HG02588 (cell line): Measurements from ENCODE around the gene MORN2.
"Not testable (repeated sequence)": the region's sequence is repeated elsewhere in the genome, so short reads cannot be mapped to it uniquely, and the experiment has no call there.

ENCODE experiments used
- ATAC-seq: cut with Tn5 transposase; IDR thresholded peaks from one replicate; pipeline ENCODE4 v1.9.1; 2021; ENCODE audit warnings: mild to moderate bottlenecking, moderate library complexity; ENCODE audit not compliant: unreplicated experiment

The MORN2 gene

DNA sequence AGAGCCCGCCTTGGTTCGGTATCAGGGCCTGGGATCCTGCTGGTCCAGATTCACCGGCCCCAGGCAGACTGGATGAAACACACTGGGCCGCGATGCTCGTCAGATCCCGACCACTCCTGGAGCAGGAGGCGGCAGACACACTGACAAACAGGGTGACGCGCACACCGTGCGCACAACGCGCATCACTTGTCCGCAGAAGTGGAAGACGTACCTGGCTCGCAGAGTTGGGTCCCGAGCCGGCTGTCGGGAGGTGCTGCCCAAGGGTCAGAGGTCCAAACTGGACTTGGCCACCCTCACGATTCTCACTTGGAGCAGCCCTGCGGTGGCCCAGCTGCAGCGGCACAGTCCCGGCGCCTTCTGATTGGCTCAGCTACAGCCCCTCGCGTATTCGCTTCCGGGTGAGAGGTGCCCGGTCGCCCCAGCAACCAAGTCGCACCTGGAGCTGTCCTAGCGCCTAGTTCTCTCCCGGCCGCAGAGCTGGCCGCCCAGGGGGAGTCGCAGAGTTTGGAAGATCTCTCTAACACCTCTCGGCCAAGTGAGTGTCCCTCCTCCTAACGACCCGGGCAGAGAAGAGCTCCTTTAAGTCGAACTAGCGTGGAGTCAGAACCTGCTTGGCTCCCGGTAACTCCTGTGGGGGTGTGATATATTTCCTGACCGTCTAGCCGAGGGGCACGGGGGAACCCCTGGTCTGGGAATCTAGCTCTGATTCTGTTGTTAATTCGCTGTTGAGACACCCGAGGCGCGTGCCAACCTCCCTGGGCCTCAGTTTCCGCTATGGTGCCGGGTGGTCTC lies at the start of gene MORN2, which contains the start of gene DHX57:
Gene MORN2, plus strand, starts transcription at position 401 of the 792 bp plus-strand sequence.
Gene DHX57, minus strand, starts transcription at position 359 of the 792 bp plus-strand sequence. CDS start 7,529 bp downstream, outside the sequence.
- peak; percentile 100 for ATAC-seq

DNA sequence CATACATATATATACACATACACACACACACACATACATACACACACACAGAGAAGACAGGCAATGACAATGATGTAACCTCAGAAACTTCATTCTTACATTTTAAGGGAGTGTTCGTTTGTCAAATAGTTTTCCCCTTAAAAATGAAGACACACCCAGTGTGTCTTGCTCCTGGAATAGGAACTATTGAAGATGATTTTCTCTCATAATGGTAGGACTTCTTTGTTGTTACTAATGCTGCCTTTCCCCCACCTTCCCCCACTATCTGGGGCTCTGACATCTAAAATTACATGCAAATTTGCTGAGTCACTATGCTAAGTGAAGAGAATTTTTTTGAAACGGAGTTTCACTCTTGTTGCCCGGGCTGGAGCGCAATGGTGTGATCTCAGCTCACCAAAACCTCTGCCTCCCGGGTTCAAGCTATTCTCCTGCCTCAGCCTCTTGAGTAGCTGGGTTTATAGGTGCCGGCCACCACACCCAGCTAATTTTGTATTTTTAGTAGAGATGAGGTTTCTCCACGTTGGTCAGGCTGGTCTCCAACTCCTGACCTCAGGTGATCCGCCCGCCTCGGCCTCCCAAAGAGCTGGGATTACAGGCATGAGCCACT lies 48.1 kb upstream of the MORN2 start:
- ATAC-seq: not testable (repeated sequence)

DNA sequence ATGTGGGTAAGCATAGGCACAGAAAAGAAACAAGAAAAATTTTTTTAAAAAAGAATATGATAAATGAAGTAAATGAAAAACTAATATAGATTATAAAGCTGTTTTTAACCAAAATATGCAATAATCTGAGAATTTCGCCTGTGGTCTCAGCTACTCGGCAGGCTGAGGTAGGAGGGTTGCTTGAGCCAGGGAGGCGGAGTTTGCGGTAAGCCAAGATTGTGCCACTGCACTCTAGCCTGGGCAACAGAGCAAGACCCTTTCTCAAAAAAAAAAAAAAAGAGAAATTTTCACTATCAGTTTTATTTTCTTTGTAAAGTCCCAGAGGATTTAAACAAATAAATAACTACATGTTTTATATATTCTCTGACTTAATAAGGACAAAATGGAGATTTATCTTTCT lies 47.3 kb upstream of the MORN2 start:
- no peak for ATAC-seq

DNA sequence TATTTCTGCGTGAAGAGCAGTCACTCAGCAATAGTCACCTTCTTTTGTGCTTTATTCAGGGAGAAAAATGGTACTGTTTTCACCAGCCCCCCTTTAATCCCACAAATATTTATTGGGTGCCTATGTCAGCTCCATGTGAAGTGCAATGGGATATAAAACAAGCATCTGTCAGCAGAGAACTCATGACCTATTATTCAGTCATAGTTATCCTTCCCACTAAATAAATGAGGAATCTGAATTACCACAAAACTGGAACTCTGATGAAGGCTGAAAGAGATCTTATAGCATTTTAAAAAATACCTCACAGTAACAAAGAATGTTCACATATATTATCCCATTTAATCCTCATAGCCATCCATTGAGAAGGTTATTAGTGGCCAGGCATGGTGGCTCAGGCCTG lies 45.8 kb upstream of the MORN2 start:
- no peak for ATAC-seq

DNA sequence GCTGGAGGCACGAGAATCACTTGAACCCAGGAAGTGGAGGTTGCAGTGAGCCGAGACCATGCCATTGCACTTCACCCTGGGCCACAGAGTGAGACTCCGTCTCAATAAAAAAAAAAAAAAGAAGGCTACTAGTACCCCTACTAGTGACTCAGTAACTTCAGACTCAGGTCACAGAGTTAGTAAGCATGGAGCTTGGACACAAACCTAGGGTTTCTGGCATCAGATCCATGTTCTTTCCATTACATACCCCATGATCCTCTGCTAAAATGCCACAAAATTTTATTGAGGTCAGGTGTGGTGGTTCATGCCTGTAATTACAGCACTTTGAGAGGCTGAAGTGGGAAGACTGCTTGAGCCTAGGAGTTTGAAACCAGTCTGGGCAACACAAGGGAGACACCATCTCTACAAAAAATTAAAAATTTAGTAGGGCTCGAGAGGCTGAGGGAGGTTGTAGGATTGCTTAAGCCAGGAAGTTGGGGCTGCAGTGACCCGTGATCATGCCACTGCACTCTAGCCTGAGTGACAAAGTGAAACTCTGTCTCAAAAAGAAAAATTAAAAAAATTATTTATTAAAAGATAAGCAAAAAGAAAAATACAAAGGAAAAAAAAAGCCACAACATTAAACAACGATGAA lies 45.1 kb upstream of the MORN2 start:
- ATAC-seq: no peak

DNA sequence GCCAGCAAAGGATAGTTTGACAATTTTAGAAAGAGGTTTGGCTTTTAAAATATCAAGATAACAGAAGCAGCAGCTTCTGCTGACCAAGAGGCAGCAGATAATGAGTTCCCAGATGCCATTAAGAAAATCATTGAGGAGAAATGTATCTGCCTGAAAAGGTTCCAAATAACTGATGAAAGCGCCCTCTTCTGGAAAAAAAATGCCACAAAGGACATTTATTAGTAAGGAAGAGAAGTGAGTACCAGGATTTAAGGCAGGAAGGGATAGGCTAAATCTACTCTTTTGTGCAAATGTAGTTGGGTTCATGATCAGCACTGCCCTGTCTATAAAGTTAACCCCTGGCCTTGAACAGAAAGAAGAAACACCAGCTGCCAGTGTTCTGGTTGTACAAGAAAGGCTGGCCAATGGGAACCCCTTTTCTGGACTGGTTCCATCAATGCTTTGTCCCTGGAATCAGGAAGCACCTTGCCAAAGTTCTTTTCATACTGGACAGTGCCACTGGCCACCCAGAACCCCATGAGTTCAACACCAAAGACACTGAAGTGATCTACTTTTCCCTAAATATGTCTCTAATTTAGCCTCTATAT lies 40.7 kb upstream of the MORN2 start:
- ATAC-seq: no peak

DNA sequence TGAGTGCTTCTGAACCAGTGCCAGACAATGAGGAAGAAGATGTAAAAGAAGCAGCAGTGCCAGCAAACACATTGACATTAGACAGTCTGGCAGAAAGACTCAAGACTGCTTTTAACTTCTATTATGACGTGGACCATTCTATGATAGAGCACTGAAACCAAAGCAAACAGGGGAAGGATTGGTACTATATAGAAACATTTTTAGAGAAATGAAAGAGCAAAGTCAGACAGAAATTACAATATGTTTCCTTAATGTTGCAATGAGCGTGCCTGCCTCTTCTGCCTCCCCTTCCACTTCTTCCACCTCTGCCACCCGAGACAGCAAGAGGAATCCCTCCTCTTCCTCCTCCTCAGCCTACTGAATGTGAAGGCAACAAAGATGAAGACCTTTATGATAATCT lies 39.8 kb upstream of the MORN2 start:
- peak; percentile 92 for ATAC-seq

DNA sequence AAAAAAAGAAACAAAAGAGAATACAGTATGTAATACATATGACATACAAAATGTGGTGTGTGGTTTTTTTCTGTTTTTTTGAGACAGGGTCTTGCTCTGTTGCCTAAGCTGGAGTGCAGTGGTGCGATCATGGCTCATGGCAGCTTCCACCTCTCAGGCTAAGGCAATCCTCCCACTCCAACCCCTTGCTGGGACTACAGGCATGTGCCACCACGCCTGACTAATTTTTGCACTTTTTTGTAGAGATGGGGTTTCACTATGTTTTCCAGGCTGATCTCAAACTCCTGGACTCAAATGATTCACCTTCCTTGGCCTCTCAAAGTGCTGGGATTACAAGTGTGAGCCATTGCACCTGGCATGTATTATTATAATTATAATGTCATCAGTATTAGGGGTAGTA lies 39.0 kb upstream of the MORN2 start:
- peak; percentile 12 for ATAC-seq

DNA sequence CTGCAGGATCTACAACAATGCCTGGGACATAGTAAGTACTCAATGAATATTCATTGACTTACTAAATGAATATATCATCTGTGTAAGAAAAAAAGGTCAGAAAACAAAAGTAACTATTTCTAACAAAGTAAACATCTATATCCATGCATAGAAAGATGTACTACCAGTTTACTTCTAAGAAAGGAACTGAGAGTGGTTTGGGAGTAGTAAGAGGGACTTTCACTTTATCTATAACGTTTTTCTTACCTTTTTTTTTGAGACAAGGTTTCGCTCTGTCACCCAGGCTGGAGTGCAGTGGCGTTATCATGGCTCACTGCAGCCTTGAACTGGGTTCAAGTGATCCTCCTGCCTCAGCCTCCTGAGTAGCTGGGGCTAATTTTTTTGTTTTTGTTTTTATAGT lies 25.7 kb upstream of the MORN2 start:
- peak; percentile 63 for ATAC-seq

DNA sequence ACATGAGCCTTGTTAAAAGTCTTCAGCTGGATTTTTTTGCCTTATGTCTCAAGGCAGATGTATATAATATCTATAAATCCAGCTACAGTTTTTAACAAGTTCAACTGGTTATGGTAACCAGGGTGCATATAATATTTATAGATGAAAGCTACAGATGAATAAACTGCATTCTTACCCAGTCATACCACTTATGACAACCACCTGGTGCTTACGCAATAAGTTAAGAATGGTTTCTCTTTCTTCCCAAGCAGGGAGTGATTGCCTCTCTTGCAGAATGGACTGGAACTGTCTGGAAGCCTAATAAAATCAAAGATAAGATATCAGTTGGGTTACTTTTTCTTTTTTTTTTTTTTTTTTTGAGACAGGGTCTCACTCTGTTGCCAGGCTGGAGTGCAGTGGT lies 19.6 kb upstream of the MORN2 start:
- no peak for ATAC-seq

DNA sequence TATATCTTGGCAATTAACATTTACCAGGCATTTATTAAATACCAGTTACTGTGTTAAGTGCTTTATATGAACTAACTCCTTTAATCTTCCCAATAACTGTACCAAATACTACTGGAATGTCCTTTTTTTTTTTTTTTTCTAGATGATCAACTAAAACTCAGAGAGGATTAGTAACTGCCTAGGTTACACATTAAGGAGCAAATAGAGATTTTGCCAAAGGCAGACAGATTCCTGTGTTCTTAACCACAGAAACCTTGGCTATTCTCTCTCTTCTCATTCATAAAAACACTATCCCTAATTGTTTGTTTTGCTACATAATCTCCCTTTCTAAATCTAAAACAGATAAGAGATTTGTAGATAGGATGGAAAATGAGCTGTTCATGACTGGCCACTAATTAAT lies 13.3 kb upstream of the MORN2 start:
- no peak for ATAC-seq

DNA sequence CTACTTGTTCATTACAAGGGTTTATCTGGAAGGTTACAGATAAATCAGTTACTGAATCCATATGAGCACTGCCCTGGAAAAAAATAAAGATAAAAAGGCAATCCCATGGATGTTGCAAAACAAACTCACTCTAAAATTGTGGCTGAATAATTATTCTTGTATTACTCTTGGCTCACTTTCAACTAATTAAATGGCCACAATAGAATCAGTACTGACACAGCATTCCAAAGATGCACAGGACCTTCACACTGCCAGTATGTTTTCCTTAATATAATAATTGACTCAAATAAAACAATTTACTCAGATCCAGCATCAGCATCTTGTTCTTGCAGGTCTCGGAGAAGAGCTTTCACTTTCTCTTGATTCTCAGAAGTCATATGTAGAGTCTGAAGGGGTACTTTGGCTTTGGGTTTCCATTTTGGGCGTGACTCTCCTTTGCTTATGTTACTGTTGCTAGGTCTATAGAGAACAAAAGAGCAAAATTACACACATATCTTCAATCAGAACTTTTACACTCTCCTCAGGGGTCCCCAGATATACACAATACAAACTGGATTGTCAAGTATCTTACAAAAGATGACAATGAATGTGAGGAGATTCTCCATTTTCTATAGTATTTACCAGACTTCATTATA lies 12.6 kb upstream of the MORN2 start:
- ATAC-seq: no peak

DNA sequence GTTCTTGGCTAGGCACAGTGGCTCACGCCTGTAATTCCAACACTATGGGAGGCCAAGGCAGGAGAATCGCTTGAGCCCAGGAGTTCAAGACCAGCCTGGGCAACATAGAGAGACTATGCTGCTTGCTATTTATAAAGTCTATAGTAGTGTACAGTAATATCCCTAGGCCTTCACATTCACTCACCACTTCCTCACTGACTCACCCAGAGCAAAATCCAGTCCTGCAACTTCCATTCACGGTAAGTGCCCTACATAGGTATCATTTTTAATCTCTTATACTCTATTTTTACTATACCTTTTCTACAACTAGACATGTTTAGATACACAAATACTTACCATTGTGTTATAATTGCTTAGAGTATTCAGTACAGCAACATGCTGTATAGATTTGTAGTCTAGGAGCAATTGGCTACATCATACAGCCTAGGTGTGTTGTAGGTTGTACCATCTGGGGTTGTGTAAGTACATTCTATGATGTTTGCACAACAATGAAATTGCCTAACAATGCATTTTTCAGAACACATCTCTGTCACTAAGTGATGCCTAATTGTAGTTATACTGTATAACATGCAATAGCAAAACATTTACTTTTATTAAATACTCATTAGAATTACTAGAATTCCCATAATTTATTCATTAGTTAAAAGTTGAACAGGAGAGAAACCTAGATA lies 8.9 kb upstream of the MORN2 start:
- no peak for ATAC-seq

DNA sequence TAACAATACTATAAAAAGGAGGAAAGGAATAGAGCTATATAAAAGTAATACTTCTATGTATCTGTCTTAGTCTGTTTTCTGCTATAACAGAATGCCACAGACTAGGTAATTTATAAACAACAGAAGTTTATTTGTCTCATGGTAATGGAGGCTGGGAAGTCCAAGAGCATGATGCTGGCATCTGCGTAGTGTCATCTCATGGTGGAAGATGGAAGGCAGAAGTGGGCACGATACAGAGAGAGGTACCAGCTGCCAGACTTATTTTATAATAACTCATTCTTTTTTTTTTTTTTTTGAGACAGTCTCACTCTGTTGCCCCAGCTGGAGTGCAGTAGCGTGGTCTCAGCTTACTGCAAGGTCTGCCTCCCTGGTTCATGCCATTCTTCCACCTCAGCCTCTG lies 4.3 kb upstream of the MORN2 start:
- no peak for ATAC-seq

DNA sequence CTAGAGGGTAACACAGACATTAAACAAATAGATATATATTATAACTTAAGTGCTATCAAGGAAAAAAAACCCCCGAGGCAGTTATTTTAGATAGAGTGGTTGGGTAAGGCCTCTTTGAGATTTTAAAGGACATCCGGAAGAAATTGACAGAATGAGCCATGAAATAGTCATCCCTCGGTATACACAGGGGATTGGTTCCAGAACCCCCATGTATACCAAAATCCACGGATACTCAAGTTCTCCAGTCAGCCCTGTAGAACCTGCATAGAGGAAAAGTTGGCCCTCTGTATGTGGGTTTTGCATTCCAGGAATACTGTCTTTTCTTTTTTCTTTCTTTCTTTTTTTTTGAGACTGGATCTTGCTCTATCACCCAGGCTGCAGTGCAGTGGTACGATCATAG lies 2.0 kb upstream of the MORN2 start:
- ATAC-seq: no peak

DNA sequence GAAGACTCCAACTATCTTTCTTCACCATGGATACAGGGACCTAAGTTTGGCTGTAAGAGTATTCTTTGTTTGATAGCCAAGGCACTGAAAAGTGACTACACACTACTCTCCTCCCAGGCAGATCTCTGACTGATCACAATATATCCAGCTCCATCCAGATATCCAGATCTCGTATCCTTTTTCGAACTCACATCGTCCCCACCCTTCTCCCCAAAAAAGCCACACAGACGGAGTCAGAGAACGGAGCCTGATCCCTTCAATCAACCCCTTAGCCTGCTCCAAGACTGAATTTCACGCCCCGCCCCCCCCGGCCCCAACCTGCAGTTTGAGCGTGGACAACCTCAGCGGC lies 575 bp upstream of the MORN2 start:
- ATAC-seq: no peak

DNA sequence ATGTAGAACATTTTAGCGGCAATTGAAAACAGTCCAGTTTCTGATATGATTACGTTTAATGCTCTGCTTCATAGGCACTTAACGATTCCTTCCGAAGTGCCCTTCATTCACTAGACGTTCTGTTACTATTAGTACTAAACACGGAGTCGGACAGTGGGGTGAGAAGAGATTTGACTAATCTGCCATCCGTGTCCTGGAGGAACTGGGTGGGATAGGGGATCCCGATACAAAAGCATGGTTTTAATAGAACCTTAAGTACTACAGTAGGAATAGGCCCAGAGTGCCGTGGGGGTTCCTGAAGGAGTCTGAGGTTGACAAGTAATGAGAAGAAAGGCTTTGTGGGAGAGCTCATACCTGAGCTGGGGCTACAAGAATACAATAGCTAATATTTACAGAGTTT lies 631 bp downstream of the MORN2 start:
- no peak for ATAC-seq

DNA sequence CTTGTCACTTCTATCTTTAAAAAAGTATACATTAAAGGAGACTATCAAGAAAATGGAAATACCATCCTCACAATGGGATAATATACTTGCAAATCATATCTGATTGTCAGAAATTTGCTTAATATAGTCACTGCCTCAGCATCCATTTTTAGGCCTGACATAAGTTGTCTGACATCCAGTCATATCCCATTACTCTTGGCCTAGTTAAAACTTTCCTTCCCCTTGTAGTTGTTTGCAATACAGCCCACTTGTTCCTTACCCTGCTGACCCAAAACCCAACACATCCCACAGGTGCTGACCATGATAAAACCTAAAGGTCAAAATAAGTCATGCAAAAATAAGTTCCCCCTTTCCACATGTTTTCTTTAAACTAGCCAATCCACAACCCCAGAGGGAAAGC lies 10.3 kb downstream of the MORN2 start:
- ATAC-seq: no peak

DNA sequence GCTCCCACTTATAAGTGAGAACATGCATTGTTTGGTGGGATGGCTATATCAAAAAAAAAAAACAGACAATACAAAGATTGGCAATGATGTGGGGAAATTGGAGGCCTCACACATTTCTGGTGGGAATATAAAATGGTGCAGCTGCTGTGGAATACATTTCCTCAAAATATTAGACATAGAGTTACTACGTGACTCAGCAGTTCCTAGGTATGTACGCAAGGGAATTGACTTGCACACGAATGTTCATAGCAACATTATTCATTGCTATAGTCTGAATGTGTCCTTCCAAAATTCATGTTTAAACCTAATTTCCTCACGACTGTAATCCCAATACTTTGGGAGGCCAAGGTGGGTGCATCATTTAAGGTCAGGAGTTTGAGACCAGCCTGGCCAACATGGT lies 11.6 kb downstream of the MORN2 start:
- no peak for ATAC-seq

DNA sequence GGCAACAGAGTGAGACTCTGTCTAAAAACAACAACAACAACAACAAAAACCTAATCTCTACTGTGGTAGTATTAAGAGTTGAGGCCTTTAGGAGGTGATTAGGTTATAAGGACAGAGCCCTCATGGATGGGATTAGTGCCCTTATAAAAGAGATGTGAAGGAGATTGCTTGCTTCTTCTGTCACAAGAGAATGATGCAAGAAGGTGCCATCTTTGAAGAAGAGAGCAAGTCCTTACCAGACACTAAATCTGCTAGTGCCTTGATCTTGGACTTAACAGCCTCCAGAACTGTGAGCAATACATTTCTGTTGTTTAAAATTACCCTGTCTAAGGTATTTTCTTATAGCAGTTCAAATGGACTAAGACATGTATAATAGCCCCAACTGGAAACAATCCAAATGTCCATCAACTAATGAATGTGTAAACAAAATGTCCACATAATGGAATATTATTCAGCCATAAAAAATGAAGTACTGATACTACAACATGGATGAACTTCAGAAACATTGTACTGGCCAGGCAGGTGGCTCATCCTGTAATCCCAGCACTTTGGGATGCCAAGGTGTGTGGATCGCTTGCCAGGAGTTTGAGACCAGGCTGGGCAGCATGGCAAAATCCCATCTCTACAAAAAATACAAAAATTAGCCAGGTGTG lies 12.3 kb downstream of the MORN2 start:
- no peak for ATAC-seq
